MM.1S (cell line): ENCODE measurements around the gene HYAL2.

Experiments used
- DNase-seq: peaks from one replicate; pipeline ENCODE4 v3.0.0-alpha.2; 2015
- H2AFZ ChIP-seq: fragments of 300-600 bp; sonication (generic); 2 replicates; pipeline ENCODE4 v1.6.0; 2016; ENCODE audit warnings: antibody characterized with exemption, low read length
- H3F3A ChIP-seq: fragments of 300-600 bp; sonication (generic); 2 replicates; pipeline ENCODE4 v1.6.1; 2016; ENCODE audit warnings: mild to moderate bottlenecking, antibody characterized with exemption, low read length, moderate library complexity, mixed read lengths; ENCODE audit not compliant: insufficient read depth
- H3K27ac ChIP-seq: fragments of 300-600 bp; sonication (generic); 2 replicates; pipeline ENCODE4 v1.5.1; 2016; ENCODE audit warnings: mild to moderate bottlenecking, low read length
- H3K27me3 ChIP-seq: fragments of 300-600 bp; sonication (generic); replicated peaks from 2 replicates; pipeline ENCODE4 v1.6.0; 2016; ENCODE audit warnings: low read length; ENCODE audit not compliant: insufficient read depth
- H3K36me3 ChIP-seq: fragments of 300-600 bp; sonication (generic); replicated peaks from 2 replicates; pipeline ENCODE4 v1.6.1; 2016; ENCODE audit warnings: mild to moderate bottlenecking, low read length, mixed read lengths; ENCODE audit not compliant: insufficient read depth
- H3K4me1 ChIP-seq: fragments of 300-600 bp; sonication (generic); 2 replicates; pipeline ENCODE4 v1.6.1; 2016; ENCODE audit warnings: low read length, mixed read lengths
- H3K4me2 ChIP-seq: fragments of 300-600 bp; sonication (generic); 2 replicates; pipeline ENCODE4 v1.6.0; 2016; ENCODE audit warnings: low read depth, low read length
- H3K4me3 ChIP-seq: fragments of 300-600 bp; sonication (generic); 2 replicates; pipeline ENCODE4 v1.5.1; 2016; ENCODE audit warnings: low read length, mixed read lengths
- H3K79me2 ChIP-seq: fragments of 300-600 bp; sonication (generic); 2 replicates; pipeline ENCODE4 v1.6.1; 2016; ENCODE audit warnings: mixed run types, low read length, mixed read lengths
- H3K9ac ChIP-seq: fragments of 300-600 bp; sonication (generic); 2 replicates; pipeline ENCODE4 v1.6.1; 2016; ENCODE audit warnings: low read length, mixed read lengths
- H3K9me2 ChIP-seq: fragments of 300-600 bp; sonication (generic); replicated peaks from 2 replicates; pipeline ENCODE4 v1.6.1; 2016; ENCODE audit warnings: mild to moderate bottlenecking, low read length, mixed read lengths; ENCODE audit not compliant: insufficient read depth
- H3K9me3 ChIP-seq: fragments of 300-600 bp; sonication (generic); replicated peaks from 2 replicates; pipeline ENCODE4 v1.6.1; 2016; ENCODE audit warnings: mild to moderate bottlenecking, low read length, mixed read lengths; ENCODE audit not compliant: insufficient read depth
- H4K20me1 ChIP-seq: fragments of 300-600 bp; sonication (generic); 2 replicates; pipeline ENCODE4 v1.6.1; 2016; ENCODE audit warnings: mild to moderate bottlenecking, low read length, moderate library complexity, mixed read lengths; ENCODE audit not compliant: insufficient read depth
- CTCF ChIP-seq: fragments of 300-600 bp; sonication (generic); IDR thresholded peaks from 2 replicates; pipeline ENCODE4 v1.5.1; 2016; ENCODE audit warnings: antibody characterized with exemption, low read length, mixed read lengths
- EZH2 ChIP-seq: fragments of 300-600 bp; sonication (generic); optimal IDR thresholded peaks from 2 replicates; pipeline ENCODE3; 2017; ENCODE audit warnings: low read depth, mild to moderate bottlenecking, antibody characterized with exemption, low read length, mixed read lengths
- EZH2phosphoT487 ChIP-seq: fragments of 300-600 bp; sonication (generic); IDR thresholded peaks from 2 replicates; pipeline ENCODE4 v1.6.1; 2018; ENCODE audit warnings: antibody characterized with exemption, low read length

HYAL2 gene

GRCh38 chr3:50317300-50317699, 5.2 kb downstream of the HYAL2 start:
- Histone ChIP-seq H3K9me2 (no peaks in the 10 kb centered on the region), H3K36me3 (no peaks in the 10 kb centered on the region), H3K4me2 (no peak overlapping the region), H3K9me3 (no peaks in the 10 kb centered on the region), H3K4me3 (no peak overlapping the region), H3K79me2 (peaks cover 12% of the 10 kb centered on the region; the same call in 1 of the 2 replicates), H3K27ac (no peak overlapping the region), H3K27me3 (no peaks in the 10 kb centered on the region), H3K9ac (no peak overlapping the region), H3K4me1 (0 out of 2 replicates have a peak, but pooled peaks cover 8% of the 10 kb centered on the region), H3F3A (no peaks in the 10 kb centered on the region), H2AFZ (no peak overlapping the region), H4K20me1 (no peaks in the 10 kb centered on the region)
- no peak for DNase-seq
- TF ChIP-seq EZH2 (no peak), EZH2phosphoT487 (no peak), CTCF (no peak)

GRCh38 chr3:50316657-50317242, 5.8 kb downstream of the HYAL2 start:
- H3K9ac ChIP-seq: no peak overlapping the region
- no peak overlapping the region for H3K4me2 ChIP-seq

GRCh38 chr3:50314816-50315215, 7.7 kb downstream of the HYAL2 start:
- Histone ChIP-seq H3K4me2 (no peak overlapping the region), H3K36me3 (no peaks in the 10 kb centered on the region), H3K79me2 (peaks cover 4% of the 10 kb centered on the region; the same call in 1 of the 2 replicates), H3K9ac (no peak overlapping the region), H3K9me3 (no peaks in the 10 kb centered on the region), H3K4me1 (0 out of 2 replicates have a peak, but pooled peaks cover 5% of the 10 kb centered on the region), H3F3A (no peaks in the 10 kb centered on the region), H3K4me3 (no peak overlapping the region), H3K27me3 (no peaks in the 10 kb centered on the region), H2AFZ (no peak overlapping the region), H3K9me2 (no peaks in the 10 kb centered on the region), H4K20me1 (no peaks in the 10 kb centered on the region), H3K27ac (no peak overlapping the region)
- TF ChIP-seq EZH2phosphoT487 (no peak), EZH2 (no peak), CTCF (no peak)
- no peak for DNase-seq

More at GRCh38 chr3:50316657-50317242, 5.8 kb downstream of the HYAL2 start:
- TF ChIP-seq EZH2phosphoT487 (no peak), CTCF (no peak), EZH2 (no peak)
- Histone ChIP-seq H3K36me3 (no peaks in the 10 kb centered on the region), H3K79me2 (peaks cover 12% of the 10 kb centered on the region; the same call in 1 of the 2 replicates), H3F3A (no peaks in the 10 kb centered on the region), H3K27ac (0 out of 2 replicates have a peak overlapping the region, but pooled peaks have one; percentile 7), H3K9me2 (no peaks in the 10 kb centered on the region), H3K4me3 (no peak overlapping the region), H3K27me3 (no peaks in the 10 kb centered on the region), H4K20me1 (no peaks in the 10 kb centered on the region), H3K4me1 (0 out of 2 replicates have a peak, but pooled peaks cover 8% of the 10 kb centered on the region), H2AFZ (no peak overlapping the region), H3K9me3 (no peaks in the 10 kb centered on the region)
- no peak for DNase-seq
